ENCODE measurements around the gene GCG. TPM values are rescaled to one million over a fixed set of nuclear protein-coding genes. Genes with fewer than 3 reads are reported as not detected.

GCG gene
- total RNA-seq, 1 experiment from 2014 or later = 0.31 TPM

- Histone ChIP-seq H3K27ac (ENCODE audit: low read length) (no peak overlapping the region), H3K9me3 (ENCODE audit: control insufficient read depth, insufficient read depth, low read depth, low read length) (no peaks in the 10 kb centered on the region), H3K4me3 (ENCODE audit: low read depth in 2 of 2, low read length in 2 of 2) (no peak overlapping the region), H3K36me3 (ENCODE audit: control insufficient read depth, insufficient read depth, low read length) (no peaks in the 10 kb centered on the region), H3K4me1 (ENCODE audit: control insufficient read depth, insufficient read depth, low read length) (no peaks in the 10 kb centered on the region), H3K27me3 (ENCODE audit: control insufficient read depth, insufficient read depth, low read length) (no peaks in the 10 kb centered on the region)
- TF ChIP-seq REST (IDR thresholded peaks at IDR 0.05; ENCODE audit: insufficient read depth in 1 of 2, low read depth in 2 of 2, low read length in 1 of 2) (no peak), POLR2AphosphoS5 (IDR thresholded peaks at IDR 0.05; ENCODE audit: low read depth, low read length) (no peak), TCF7L2 (IDR thresholded peaks at IDR 0.05; ENCODE audit: low read depth, low read length) (no peak), SIN3A (IDR thresholded peaks at IDR 0.05; ENCODE audit: borderline replicate concordance, insufficient read depth, low read depth, low read length) (no peak)
- no peak for ATAC-seq
- CTCF ChIA-PET = interaction anchor here (0.6 kb wide), 1 partner anchor 19 kb away, joined by 6 read pairs; no protein-coding TSS in a partner anchor
- no TSS peak for BruUV-seq (replicated peaks)
- intact Hi-C loops (cut with micrococcal nuclease; ENCODE audit: unreplicated experiment) = no loop called here
- POLR2A ChIA-PET = no interaction called here
- in situ Hi-C loops (cut with HindIII; ENCODE audit: low pct_unique_long_range_greater_than_20kb, low sequenced_read_pairs) = no loop called here
- DNase-seq (ENCODE audit: low read depth, low spot score) = no peak
Measured at GRCh38 chr2:162143969-162144368, 8.1 kb downstream of the GCG start.

GRCh38 chr2:162138310-162138709 is 13.7 kb downstream of the GCG start:
- no peak overlapping the region for H3K27ac ChIP-seq (ENCODE audit: low read length)
- ChIA-PET CTCF (no interaction called here), POLR2A (no interaction called here)
- H3K36me3 ChIP-seq (ENCODE audit: control insufficient read depth, insufficient read depth, low read length) = no peaks in the 10 kb centered on the region
- no TSS peak for BruUV-seq (replicated peaks)
- H3K27me3 ChIP-seq (ENCODE audit: control insufficient read depth, insufficient read depth, low read length) = no peaks in the 10 kb centered on the region
- intact Hi-C loops (cut with micrococcal nuclease; ENCODE audit: unreplicated experiment) = no loop called here
- H3K4me3 ChIP-seq (ENCODE audit: low read depth in 2 of 2, low read length in 2 of 2) = no peak overlapping the region
- TF ChIP-seq TCF7L2 (IDR thresholded peaks at IDR 0.05; ENCODE audit: low read depth, low read length) = no peak
- TF ChIP-seq POLR2AphosphoS5 (IDR thresholded peaks at IDR 0.05; ENCODE audit: low read depth, low read length) = no peak
- no peak for TF ChIP-seq CTCF (IDR thresholded peaks at IDR 0.05)
- no peak for TF ChIP-seq REST (IDR thresholded peaks at IDR 0.05; ENCODE audit: insufficient read depth in 1 of 2, low read depth in 2 of 2, low read length in 1 of 2)
- TF ChIP-seq SIN3A (IDR thresholded peaks at IDR 0.05; ENCODE audit: borderline replicate concordance, insufficient read depth, low read depth, low read length) = no peak
- in situ Hi-C loops (cut with HindIII; ENCODE audit: low pct_unique_long_range_greater_than_20kb, low sequenced_read_pairs) = no loop called here
- DNase-seq (ENCODE audit: low read depth, low spot score) (no peak), ATAC-seq (no peak)
- H3K4me1 ChIP-seq (ENCODE audit: control insufficient read depth, insufficient read depth, low read length) = no peaks in the 10 kb centered on the region
- H3K9me3 ChIP-seq (ENCODE audit: control insufficient read depth, insufficient read depth, low read depth, low read length) = no peaks in the 10 kb centered on the region

Data from Panc1 (cell line).